HepG2 (cell line): ENCODE results near the gene LTB4R. TPM values are rescaled to one million over a fixed set of nuclear protein-coding genes. Genes with fewer than 3 reads are reported as not detected.

Experiments
- ATRX ChIP-seq: sonication (generic); formaldehyde crosslinking; IDR thresholded peaks from 2 replicates; pipeline ENCODE4 v1.4.0; 2020; ENCODE audit warnings: missing genetic modification reagents, borderline replicate concordance
- BRD4 ChIP-seq: sonication (generic); formaldehyde crosslinking; IDR thresholded peaks from 2 replicates; pipeline ENCODE4 v1.4.0; 2020; ENCODE audit warnings: missing genetic modification reagents
- EZH2 ChIP-seq: conservative IDR thresholded peaks from 2 replicates; pipeline ENCODE4 v1.6.1; 2012; ENCODE audit warnings: mild to moderate bottlenecking, low read depth, low read length, moderate library complexity
- KLF13 ChIP-seq: sonication (generic); formaldehyde crosslinking; IDR thresholded peaks from 2 replicates; pipeline ENCODE4 v1.4.0; 2020; ENCODE audit warnings: mild to moderate bottlenecking, missing genetic modification reagents
- MAZ ChIP-seq, 2 experiments: sonication (generic) in 1 of 2; formaldehyde crosslinking in 1 of 2; IDR thresholded peaks; 2 replicates each; pipeline versions ENCODE4 v1.5.0 to v1.6.1; 2012 to 2020; ENCODE audit warnings: low read depth in 2 of 2, mild to moderate bottlenecking in 2 of 2, borderline replicate concordance in 1 of 2, improper control_type of control experiment in 1 of 2, low read length in 1 of 2, missing genetic modification reagents in 1 of 2, moderate library complexity in 1 of 2
- MBNL3 ChIP-seq: fragments of 250-450 bp; sonication (Bioruptor Pico); conservative IDR thresholded peaks from 2 replicates; pipeline ENCODE4 v1.8.0; 2022; ENCODE audit warnings: mild to moderate bottlenecking, inconsistent platforms
- MIER3 ChIP-seq: IDR thresholded peaks from 2 replicates; pipeline ENCODE4 v1.6.1; 2016; ENCODE audit warnings: missing compliant biosample characterization, borderline replicate concordance
- PAF1 ChIP-seq: IDR thresholded peaks from 2 replicates; pipeline ENCODE4 v1.6.1; 2016; ENCODE audit warnings: missing genetic modification reagents, missing compliant biosample characterization
- PBX3 ChIP-seq: sonication (generic); formaldehyde crosslinking; IDR thresholded peaks from 2 replicates; pipeline ENCODE4 v1.8.1; 2023; ENCODE audit warnings: missing genetic modification reagents, inconsistent platforms, borderline replicate concordance
- PHF8 ChIP-seq: sonication (generic); formaldehyde crosslinking; IDR thresholded peaks from 2 replicates; pipeline ENCODE4 v1.5.0; 2020; ENCODE audit warnings: missing genetic modification reagents
- PITX1 ChIP-seq: sonication (generic); formaldehyde crosslinking; IDR thresholded peaks from 2 replicates; pipeline ENCODE4 v1.5.1; 2020; ENCODE audit warnings: mild to moderate bottlenecking, missing genetic modification reagents
- PRPF4 ChIP-seq: fragments of 200-400 bp; formaldehyde crosslinking; IDR thresholded peaks from 2 replicates; pipeline ENCODE4 v1.6.1; 2016; ENCODE audit warnings: low read length, low read depth; ENCODE audit not compliant: poor library complexity, severe bottlenecking
- RAD21 ChIP-seq: fragments of 450-650 bp; formaldehyde crosslinking; IDR thresholded peaks from 2 replicates; pipeline ENCODE4 v1.5.0; 2020; ENCODE audit warnings: mild to moderate bottlenecking
- SMC3 ChIP-seq: IDR thresholded peaks from 2 replicates; pipeline ENCODE4 v1.6.1; 2011; ENCODE audit warnings: low read length, improper control_type of control experiment
- SOX6 ChIP-seq, 2 experiments: fragments of 450-650 bp in 1 of 2; sonication (generic) in 1 of 2; formaldehyde crosslinking in 1 of 2; IDR thresholded peaks; 2 replicates each; pipeline versions ENCODE4 v1.4.0 to v1.6.1; 2017 to 2020; ENCODE audit warnings: antibody characterized with exemption in 1 of 2, mild to moderate bottlenecking in 1 of 2, missing genetic modification reagents in 1 of 2
- SRSF1 ChIP-seq: fragments of 200-400 bp; formaldehyde crosslinking; optimal IDR thresholded peaks from 2 replicates; pipeline ENCODE3; 2017; ENCODE audit warnings: mild to moderate bottlenecking, low read depth, low read length, moderate library complexity
- U2AF1 ChIP-seq: fragments of 200-400 bp; formaldehyde crosslinking; optimal IDR thresholded peaks from 2 replicates; pipeline ENCODE3; 2017; ENCODE audit warnings: mild to moderate bottlenecking, low read depth, low read length
- YEATS4 ChIP-seq: sonication (generic); formaldehyde crosslinking; IDR thresholded peaks from 2 replicates; pipeline ENCODE4 v1.4.0; 2020; ENCODE audit warnings: missing genetic modification reagents, borderline replicate concordance
- ZBTB20 ChIP-seq: sonication (generic); formaldehyde crosslinking; IDR thresholded peaks from 2 replicates; pipeline ENCODE4 v1.8.1; 2023; ENCODE audit warnings: missing genetic modification reagents, low read depth, mild to moderate bottlenecking, borderline replicate concordance
- ZEB1 ChIP-seq: IDR thresholded peaks from 2 replicates; pipeline ENCODE4 v1.6.1; 2012; ENCODE audit warnings: mild to moderate bottlenecking, low read depth, inconsistent platforms; ENCODE audit not compliant: insufficient replicate concordance
- ZNF496 ChIP-seq: sonication (generic); formaldehyde crosslinking; IDR thresholded peaks from 2 replicates; pipeline ENCODE4 v1.8.1; 2023; ENCODE audit warnings: mild to moderate bottlenecking, moderate library complexity, missing genetic modification reagents; ENCODE audit not compliant: insufficient replicate concordance
- ZNF513 ChIP-seq: sonication (generic); formaldehyde crosslinking; conservative IDR thresholded peaks from 2 replicates; pipeline ENCODE4 v1.5.0; 2020; ENCODE audit warnings: missing genetic modification reagents
- ZNF615 ChIP-seq: sonication (generic); formaldehyde crosslinking; IDR thresholded peaks from 2 replicates; pipeline ENCODE4 v1.5.0; 2020; ENCODE audit warnings: mild to moderate bottlenecking, missing genetic modification reagents, borderline replicate concordance
- ZNF781 ChIP-seq: sonication (generic); formaldehyde crosslinking; IDR thresholded peaks from 2 replicates; pipeline ENCODE4 v1.5.1; 2020; ENCODE audit warnings: borderline replicate concordance, mild to moderate bottlenecking, missing genetic modification reagents; ENCODE audit errors: not compliant biosample characterization
- polyA plus RNA-seq, 8 experiments: library from polyadenylated mRNA; depleted of rRNA in 3 of 8; stranded (reverse) in 7 of 8; unstranded in 1 of 8; fragments of >200 nt; fragmentation: Illumina TruSeq in 4 of 8; extraction: Trizol in 4 of 8; gene quantifications; 2 replicates each; pipeline versions ENCODE4 v1.2.1 to v1.2.3, GENCODE V29; 2011 to 2016; ENCODE audit warnings: low read depth in 4 of 8, missing spikeins in 1 of 8, mixed read lengths in 1 of 8; ENCODE audit not compliant: insufficient read depth in 1 of 8
- total RNA-seq, 5 experiments: library from RNA; depleted of rRNA; stranded (reverse); fragments of >200 nt; fragmentation: Illumina TruSeq; extraction: Trizol; gene quantifications; 2 replicates each; pipeline ENCODE4 v1.2.3, GENCODE V29; 2016; ENCODE audit warnings: low read depth in 1 of 5
- TF ChIP-seq, protein P1 (sequence below): sonication (generic); formaldehyde crosslinking; IDR thresholded peaks from 2 replicates; pipeline ENCODE4 v1.5.1; 2020; ENCODE audit warnings: missing genetic modification reagents, mild to moderate bottlenecking, borderline replicate concordance

Gene LTB4R
- total and polyA plus RNA-seq, 2 of the 13 experiments (the other 11 are each of a cell fraction or from before 2014, with no cell fraction given): 3.2 to 8.2 TPM

DNA sequence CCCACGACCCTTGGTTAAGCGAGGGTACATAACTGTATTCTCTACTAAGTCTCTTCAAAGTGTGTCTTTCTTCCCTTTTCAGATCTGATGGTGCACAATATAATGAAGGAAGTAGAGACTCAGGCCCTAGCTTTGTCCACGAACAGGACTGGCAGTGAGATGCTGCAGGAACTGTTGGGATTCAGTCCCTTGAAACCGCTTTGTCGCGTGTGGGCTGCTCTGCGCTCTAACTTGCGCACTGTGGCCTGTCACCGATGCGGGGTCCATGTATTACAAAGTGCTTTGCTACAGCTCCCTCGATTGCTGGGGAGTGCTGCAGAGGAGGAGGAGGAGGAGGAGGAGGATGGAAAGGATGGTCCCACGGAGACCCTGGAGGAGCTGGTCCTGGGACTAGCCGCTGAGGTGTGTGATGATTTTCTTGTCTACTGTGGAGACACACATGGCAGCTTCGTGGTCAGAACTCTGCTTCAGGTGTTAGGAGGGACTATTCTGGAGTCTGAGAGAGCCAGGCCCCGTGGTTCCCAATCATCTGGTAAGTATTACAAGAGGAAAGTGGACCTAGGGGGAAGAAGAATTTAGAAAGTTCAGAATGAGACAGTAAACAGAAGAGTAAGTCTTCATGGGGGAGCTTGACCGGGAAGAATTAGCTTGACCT lies 10.8 kb upstream of the LTB4R start (continued):
- TF ChIP-seq U2AF1 (no peak), BRD4 (CRISPR knock-in tag) (no peak), RAD21 (CRISPR knock-in tag) (no peak), ZNF615 (CRISPR knock-in tag) (peak; percentile 58; the same call in 1 of the 2 replicates), MIER3 (CRISPR knock-in tag) (no peak), PBX3 (no peak), ZBTB20 (CRISPR knock-in tag) (no peak), YEATS4 (CRISPR knock-in tag) (no peak), MBNL3 (CRISPR knock-in tag) (no peak), PAF1 (0 out of 2 replicates have a peak, but pooled peaks have one; percentile 33), EZH2 (no peak), ZNF781 (CRISPR knock-in tag) (no peak), PITX1 (CRISPR knock-in tag) (no peak), PHF8 (CRISPR knock-in tag) (no peak), PRPF4 (no peak), SMC3 (no peak), SRSF1 (no peak), ZNF496 (CRISPR knock-in tag) (no peak), SOX6 (IDR thresholded peaks at IDR 0.05) (no peak), SOX6 (CRISPR knock-in tag; IDR thresholded peaks at IDR 0.05) (no peak), ZNF513 (CRISPR knock-in tag) (no peak), ZEB1 (no peak), MAZ (IDR thresholded peaks at IDR 0.05; ENCODE audit: borderline replicate concordance, low read depth, low read length) (no peak), MAZ (CRISPR knock-in tag; IDR thresholded peaks at IDR 0.05; ENCODE audit: low read depth) (0 out of 2 replicates have a peak, but pooled peaks have one; percentile 31), KLF13 (0 out of 2 replicates have a peak, but pooled peaks have one; percentile 62), ATRX (CRISPR knock-in tag) (peak; percentile 42; the same call in 1 of the 2 replicates)
- TF ChIP-seq, protein P1, sequence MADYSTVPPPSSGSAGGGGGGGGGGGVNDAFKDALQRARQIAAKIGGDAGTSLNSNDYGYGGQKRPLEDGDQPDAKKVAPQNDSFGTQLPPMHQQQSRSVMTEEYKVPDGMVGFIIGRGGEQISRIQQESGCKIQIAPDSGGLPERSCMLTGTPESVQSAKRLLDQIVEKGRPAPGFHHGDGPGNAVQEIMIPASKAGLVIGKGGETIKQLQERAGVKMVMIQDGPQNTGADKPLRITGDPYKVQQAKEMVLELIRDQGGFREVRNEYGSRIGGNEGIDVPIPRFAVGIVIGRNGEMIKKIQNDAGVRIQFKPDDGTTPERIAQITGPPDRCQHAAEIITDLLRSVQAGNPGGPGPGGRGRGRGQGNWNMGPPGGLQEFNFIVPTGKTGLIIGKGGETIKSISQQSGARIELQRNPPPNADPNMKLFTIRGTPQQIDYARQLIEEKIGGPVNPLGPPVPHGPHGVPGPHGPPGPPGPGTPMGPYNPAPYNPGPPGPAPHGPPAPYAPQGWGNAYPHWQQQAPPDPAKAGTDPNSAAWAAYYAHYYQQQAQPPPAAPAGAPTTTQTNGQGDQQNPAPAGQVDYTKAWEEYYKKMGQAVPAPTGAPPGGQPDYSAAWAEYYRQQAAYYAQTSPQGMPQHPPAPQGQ (CRISPR knock-in tag): no peak
